ENCODE measurements around the gene COL8A1.

The COL8A1 gene

DNA sequence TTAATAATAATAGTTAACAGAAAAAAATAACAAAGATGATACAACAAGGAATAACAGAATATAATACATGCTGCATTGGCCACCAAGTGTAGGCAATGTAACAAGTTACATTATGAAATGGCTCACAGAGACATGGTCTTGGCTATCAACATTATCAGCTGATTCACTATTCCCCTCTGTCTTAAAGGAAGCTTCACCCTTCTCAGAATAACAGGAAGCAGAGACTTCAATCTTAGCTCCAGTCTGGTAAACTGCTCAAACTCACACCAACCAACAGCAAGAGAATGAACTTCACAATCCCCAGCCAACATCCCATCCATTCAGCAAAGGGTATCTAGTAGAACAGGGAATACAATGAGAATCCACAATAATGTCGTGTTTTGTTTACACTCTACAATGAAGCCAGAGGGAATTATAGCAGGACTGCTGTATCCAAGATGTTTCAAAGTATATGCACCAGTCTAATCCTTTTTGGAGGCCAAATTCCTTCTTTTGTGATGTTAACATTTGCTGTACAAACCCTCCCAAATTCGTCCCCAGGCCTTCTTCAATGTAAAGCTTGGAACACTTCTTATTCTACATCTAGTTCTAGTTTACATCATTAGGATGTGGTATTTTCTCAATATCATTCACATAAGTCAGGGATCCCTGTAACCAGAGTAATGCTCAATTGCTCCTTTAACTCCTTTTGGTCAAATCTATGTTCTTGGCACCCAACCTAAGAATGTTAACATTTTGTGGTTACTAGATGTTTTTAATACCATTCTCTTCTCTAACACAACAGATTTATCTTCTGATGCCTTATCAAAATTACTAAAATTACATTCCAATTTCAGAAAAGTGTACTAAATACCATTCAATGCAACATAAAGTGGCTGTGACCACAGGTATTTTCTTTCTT, 126.9 kb downstream of the COL8A1 start:
- TF ChIP-seq POLR2A (IDR thresholded peaks at IDR 0.05; ENCODE audit: low read depth, low read length) (no peak), TAF1 (IDR thresholded peaks at IDR 0.05; ENCODE audit: borderline replicate concordance, low read depth, low read length) (no peak), POLR2AphosphoS5 (IDR thresholded peaks at IDR 0.05; ENCODE audit: low read depth, low read length) (no peak)
- FAIRE-seq (no peak), DNase-seq (ENCODE audit: insufficient read length) (no peak)

DNA sequence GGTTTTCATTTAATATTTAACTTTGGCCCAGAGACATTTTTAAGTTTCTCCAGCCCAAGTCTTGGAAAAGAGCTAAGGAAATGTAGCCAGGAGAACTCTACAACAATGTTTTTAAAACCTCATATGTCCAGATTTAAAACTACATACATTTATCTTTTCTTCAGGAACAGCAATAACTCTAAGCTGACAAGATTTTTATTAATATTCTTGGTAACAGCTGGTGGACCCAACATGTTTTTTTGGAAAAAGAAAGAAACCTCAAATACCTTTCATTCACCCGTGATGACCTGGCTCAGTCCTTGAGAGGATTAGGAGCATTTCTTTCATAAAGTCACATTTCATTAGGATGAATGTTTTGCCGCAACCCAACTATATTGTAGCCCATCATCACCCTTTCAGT, 128.9 kb downstream of the COL8A1 start:
- DNase-seq (ENCODE audit: insufficient read length) (no peak), FAIRE-seq (no peak)
- no peak for TF ChIP-seq POLR2A (IDR thresholded peaks at IDR 0.05; ENCODE audit: low read depth, low read length)
- no peak for TF ChIP-seq TAF1 (IDR thresholded peaks at IDR 0.05; ENCODE audit: borderline replicate concordance, low read depth, low read length)

DNA sequence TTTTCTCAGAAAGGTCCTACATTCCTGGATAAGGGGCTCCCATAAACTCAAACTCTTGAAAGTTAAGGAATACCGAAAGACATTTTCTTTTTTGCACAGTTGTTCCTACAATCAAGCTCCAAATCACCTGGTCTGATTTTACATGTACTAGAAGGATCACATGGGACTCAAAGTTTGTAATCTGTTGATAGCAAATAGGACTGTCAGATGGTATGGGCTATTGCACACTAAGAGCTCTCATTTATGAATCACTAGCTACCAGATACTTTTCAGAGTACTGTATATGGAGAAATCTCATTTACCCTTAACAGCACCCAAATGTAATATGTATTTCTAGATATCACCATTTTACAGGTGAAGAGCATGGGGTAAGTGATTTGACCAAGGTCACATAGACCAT, 129.7 kb downstream of the COL8A1 start:
- DNase-seq (ENCODE audit: insufficient read length), result no peak
- FAIRE-seq, result no peak
- TF ChIP-seq POLR2AphosphoS5 (IDR thresholded peaks at IDR 0.05; ENCODE audit: low read depth, low read length) (no peak), TAF1 (IDR thresholded peaks at IDR 0.05; ENCODE audit: borderline replicate concordance, low read depth, low read length) (no peak), POLR2A (IDR thresholded peaks at IDR 0.05; ENCODE audit: low read depth, low read length) (no peak)

DNA sequence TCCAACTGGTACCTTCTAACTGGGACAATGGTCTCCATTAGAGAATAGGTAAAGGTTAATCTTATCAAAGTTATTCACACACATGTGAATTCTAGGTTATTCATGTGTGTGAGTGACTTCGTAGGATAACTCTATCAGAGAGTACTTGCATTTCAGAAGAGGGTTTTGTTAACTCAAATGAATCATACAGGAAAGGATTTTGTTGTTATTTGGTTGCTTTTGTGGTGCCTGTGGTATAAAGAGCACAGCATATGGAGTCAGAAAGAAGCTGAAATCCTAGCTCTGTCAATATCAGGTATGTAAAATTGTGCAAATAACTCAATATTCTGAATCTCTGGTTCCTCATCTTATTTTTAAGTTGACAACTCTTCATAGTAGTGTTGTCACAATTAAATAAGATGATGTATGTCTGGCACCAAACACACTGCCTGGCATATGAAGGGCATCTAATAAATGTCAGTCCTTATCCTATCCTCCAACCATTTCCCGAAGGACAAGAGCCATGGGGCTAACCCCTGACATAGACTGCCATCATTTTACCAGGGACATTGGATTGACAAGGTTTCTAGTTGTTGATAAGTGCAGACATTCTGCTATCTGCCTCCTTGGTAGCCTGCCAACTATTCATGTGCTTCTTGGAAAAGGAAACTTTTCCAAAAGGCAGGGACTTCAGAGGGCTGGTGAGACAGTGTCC, 130.6 kb downstream of the COL8A1 start:
- TF ChIP-seq TAF1 (IDR thresholded peaks at IDR 0.05; ENCODE audit: borderline replicate concordance, low read depth, low read length) (no peak), POLR2A (IDR thresholded peaks at IDR 0.05; ENCODE audit: low read depth, low read length) (no peak), POLR2AphosphoS5 (IDR thresholded peaks at IDR 0.05; ENCODE audit: low read depth, low read length) (no peak)
- DNase-seq (ENCODE audit: insufficient read length), result no peak
- no peak for FAIRE-seq

DNA sequence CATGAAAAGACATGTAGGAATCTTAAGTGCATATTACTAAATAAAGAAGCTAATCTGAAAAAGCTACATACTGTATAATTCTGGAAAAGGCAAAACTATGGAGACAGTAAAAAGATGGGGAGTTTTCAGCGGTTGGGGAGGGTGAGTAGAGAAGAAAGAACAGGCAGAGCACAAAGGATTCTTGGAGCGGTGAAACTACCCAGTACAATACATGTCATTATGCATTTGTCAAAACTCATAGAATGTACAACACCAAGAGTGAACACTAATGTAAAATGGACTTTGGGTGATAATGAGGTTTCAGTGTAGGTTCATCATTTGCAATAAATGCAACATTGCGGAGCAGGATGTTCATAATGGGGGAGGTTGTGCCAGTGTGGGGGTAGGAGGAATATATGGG, 133.8 kb downstream of the COL8A1 start:
- DNase-seq (ENCODE audit: insufficient read length), result no peak
- FAIRE-seq, result no peak
- TF ChIP-seq POLR2A (IDR thresholded peaks at IDR 0.05; ENCODE audit: low read depth, low read length) (no peak), TAF1 (IDR thresholded peaks at IDR 0.05; ENCODE audit: borderline replicate concordance, low read depth, low read length) (no peak), POLR2AphosphoS5 (IDR thresholded peaks at IDR 0.05; ENCODE audit: low read depth, low read length) (no peak)

DNA sequence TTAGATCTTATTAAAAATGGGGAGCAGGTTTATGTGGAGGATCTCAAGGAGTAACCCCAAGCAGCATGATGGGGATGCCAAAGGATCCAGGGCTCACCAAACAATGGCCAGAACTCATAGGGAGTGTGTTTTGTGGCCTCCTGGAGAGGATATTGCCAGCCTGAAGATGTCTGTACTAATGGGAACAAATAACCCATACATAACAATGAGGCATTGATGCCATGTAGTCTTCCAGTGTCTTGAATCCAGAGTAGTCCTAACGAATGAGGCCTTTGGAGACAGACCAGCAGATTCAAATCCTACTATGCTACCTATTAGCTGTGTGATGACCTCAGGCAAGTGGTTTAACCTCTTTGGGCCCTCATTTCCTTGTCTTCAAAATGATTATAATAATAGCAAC, 134.3 kb downstream of the COL8A1 start:
- no peak for TF ChIP-seq TAF1 (IDR thresholded peaks at IDR 0.05; ENCODE audit: borderline replicate concordance, low read depth, low read length)
- TF ChIP-seq POLR2A (IDR thresholded peaks at IDR 0.05; ENCODE audit: low read depth, low read length), result no peak
- TF ChIP-seq POLR2AphosphoS5 (IDR thresholded peaks at IDR 0.05; ENCODE audit: low read depth, low read length), result no peak
- no peak for FAIRE-seq

DNA sequence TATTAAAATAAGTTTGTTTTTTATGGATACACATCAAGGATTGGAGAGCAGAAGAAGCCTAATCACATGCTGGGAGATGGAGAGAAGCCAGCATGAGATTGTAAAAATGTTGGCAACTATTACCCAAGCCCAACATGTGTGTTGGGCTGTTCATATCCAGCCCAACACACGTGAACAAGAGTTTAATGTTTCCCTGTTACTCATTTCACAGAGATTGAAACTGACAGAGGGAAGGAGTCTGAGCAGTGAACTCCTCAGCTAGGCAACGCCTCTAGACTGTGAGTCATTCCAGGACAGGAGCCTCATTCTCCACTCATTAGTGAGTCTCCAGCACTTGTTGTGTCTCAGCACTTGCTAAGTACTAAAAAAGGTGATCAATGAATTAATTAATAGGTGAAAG, 136.1 kb downstream of the COL8A1 start:
- FAIRE-seq, result no peak
- TF ChIP-seq TAF1 (IDR thresholded peaks at IDR 0.05; ENCODE audit: borderline replicate concordance, low read depth, low read length), result no peak
- no peak for TF ChIP-seq POLR2A (IDR thresholded peaks at IDR 0.05; ENCODE audit: low read depth, low read length)
- no peak for TF ChIP-seq POLR2AphosphoS5 (IDR thresholded peaks at IDR 0.05; ENCODE audit: low read depth, low read length)
- no peak for DNase-seq (ENCODE audit: insufficient read length)

More for the DNA sequence above, 134.3 kb downstream of the COL8A1 start:
- DNase-seq (ENCODE audit: insufficient read length), result no peak

DNA sequence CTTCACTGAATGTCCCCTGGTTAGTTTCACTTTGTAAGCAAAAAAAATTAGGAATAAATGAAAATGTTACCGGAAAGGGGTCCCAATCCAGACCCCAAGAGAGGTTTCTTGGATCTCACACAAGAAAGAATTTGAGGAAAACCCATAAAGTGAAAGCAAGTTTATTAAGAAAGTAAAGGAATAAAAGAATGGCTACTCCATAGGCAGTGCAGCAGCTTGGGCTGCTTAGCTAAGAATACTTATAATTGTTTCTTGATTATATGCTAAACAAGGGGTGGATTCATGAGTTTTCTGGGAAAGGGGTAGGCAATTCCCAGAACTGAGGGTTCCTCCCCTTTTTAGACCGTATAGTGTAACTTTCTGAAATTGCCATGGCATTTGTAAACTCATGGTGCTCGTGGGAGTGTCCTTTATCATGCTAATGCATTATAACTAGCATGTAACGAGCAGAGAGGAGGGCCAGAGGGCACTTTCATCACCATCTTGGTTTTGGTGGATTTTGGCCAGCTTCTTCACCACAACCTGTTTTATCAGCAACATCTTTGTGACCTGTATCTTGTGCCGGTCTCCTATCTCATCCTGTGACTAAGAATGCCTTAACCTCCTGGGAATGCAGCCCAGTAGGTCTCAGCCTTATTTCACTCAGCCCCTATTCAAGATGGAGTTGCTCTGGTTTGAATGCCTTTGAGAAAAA, 138.3 kb downstream of the COL8A1 start:
- DNase-seq (ENCODE audit: insufficient read length), result no peak
- TF ChIP-seq POLR2A (IDR thresholded peaks at IDR 0.05; ENCODE audit: low read depth, low read length), result no peak
- no peak for TF ChIP-seq POLR2AphosphoS5 (IDR thresholded peaks at IDR 0.05; ENCODE audit: low read depth, low read length)
- no peak for TF ChIP-seq TAF1 (IDR thresholded peaks at IDR 0.05; ENCODE audit: borderline replicate concordance, low read depth, low read length)
- no peak for FAIRE-seq

DNA sequence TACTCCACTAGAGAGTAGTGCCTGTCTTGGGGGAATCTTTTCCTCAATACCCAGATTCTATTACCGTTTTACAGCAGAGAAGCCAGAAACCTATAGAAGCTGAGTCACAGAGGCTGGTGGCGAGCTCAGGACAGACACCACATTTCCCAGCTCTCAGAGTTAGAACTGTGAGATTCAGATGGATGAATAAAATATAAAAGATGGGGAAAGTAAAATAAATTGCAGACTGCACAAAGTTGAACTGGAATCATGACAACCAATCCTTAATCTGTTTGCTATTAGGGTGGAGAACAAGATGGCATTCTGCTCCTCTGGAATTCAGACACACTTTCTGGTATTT, 138.8 kb downstream of the COL8A1 start:
- TF ChIP-seq TAF1 (IDR thresholded peaks at IDR 0.05; ENCODE audit: borderline replicate concordance, low read depth, low read length) (no peak), POLR2A (IDR thresholded peaks at IDR 0.05; ENCODE audit: low read depth, low read length) (no peak), POLR2AphosphoS5 (IDR thresholded peaks at IDR 0.05; ENCODE audit: low read depth, low read length) (no peak)
- FAIRE-seq, result no peak
- DNase-seq (ENCODE audit: insufficient read length), result no peak

DNA sequence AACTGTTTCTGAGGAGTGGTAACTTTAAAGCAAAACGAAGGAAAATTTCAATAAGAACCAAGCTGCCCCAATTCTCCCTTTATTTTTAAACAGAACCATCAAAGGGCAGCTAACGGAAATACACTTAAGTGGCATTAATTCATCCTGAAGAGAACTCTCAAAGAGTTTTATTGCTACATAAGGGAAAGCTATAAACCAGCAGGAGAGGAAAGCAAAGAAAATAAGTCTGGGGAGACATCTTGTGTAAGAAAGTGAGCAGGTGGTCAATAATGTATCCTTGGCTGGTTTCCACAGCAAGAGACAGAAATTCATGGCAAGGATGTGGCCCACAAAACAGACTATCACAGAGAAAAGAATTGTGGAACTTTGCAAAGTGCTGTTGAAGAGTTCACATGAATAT, 139.3 kb downstream of the COL8A1 start:
- TF ChIP-seq POLR2AphosphoS5 (IDR thresholded peaks at IDR 0.05; ENCODE audit: low read depth, low read length), result no peak
- no peak for TF ChIP-seq TAF1 (IDR thresholded peaks at IDR 0.05; ENCODE audit: borderline replicate concordance, low read depth, low read length)
- TF ChIP-seq POLR2A (IDR thresholded peaks at IDR 0.05; ENCODE audit: low read depth, low read length), result no peak
- no peak for FAIRE-seq
- no peak for DNase-seq (ENCODE audit: insufficient read length)

DNA sequence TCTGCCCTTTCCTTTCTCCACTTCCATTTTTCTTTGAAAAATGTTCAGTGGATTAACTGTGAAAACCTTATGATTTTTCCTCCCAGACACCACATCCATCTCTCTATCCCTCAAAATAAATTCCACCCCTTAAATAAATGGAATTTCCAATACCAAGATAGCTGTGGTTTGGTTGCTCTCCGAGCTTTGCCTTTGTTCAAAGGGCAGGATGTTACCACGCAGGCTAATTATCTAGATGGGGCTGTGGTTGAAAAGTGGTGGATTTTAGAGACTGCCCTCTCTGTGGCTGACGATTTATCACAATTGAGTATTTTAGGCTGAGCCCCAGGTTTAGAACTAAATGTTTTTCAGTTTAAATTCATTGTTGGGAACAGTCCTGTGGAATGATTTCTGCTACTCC, 142.4 kb downstream of the COL8A1 start:
- DNase-seq (ENCODE audit: insufficient read length) (no peak), FAIRE-seq (no peak)
- no peak for TF ChIP-seq TAF1 (IDR thresholded peaks at IDR 0.05; ENCODE audit: borderline replicate concordance, low read depth, low read length)
- TF ChIP-seq POLR2A (IDR thresholded peaks at IDR 0.05; ENCODE audit: low read depth, low read length), result no peak
- TF ChIP-seq POLR2AphosphoS5 (IDR thresholded peaks at IDR 0.05; ENCODE audit: low read depth, low read length), result no peak
